ENCODE data around the gene SEMA4F.

SEMA4F gene

GRCh38 chr2:74694281-74694680, 40.2 kb downstream of the SEMA4F start:
- Histone ChIP-seq H3K4me2 (ENCODE audit: low read length) (no peak overlapping the region), H3K79me2 (ENCODE audit: control insufficient read depth, low read length) (no peaks in the 10 kb centered on the region), H3K9me3 (ENCODE audit: control insufficient read depth, insufficient read depth, low read length) (no peaks in the 10 kb centered on the region), H3K27me3 (ENCODE audit: control insufficient read depth, low read length) (peaks cover 41% of the 10 kb centered on the region), H4K20me1 (ENCODE audit: control insufficient read depth, insufficient read depth, low read depth, low read length) (no peaks in the 10 kb centered on the region), H3K4me3 (ENCODE audit: low read length) (no peak overlapping the region), H3K36me3 (ENCODE audit: control insufficient read depth, low read length) (no peaks in the 10 kb centered on the region), H3K27ac (ENCODE audit: low read depth, low read length) (no peak overlapping the region), H3K9me2 (replicated peaks; ENCODE audit: control insufficient read depth, low read length) (no peaks in the 10 kb centered on the region), H3K4me1 (ENCODE audit: control insufficient read depth, low read length) (no peaks in the 10 kb centered on the region), H3F3A (ENCODE audit: control insufficient read depth, insufficient read depth) (no peaks in the 10 kb centered on the region)
- TF ChIP-seq, protein P1, sequence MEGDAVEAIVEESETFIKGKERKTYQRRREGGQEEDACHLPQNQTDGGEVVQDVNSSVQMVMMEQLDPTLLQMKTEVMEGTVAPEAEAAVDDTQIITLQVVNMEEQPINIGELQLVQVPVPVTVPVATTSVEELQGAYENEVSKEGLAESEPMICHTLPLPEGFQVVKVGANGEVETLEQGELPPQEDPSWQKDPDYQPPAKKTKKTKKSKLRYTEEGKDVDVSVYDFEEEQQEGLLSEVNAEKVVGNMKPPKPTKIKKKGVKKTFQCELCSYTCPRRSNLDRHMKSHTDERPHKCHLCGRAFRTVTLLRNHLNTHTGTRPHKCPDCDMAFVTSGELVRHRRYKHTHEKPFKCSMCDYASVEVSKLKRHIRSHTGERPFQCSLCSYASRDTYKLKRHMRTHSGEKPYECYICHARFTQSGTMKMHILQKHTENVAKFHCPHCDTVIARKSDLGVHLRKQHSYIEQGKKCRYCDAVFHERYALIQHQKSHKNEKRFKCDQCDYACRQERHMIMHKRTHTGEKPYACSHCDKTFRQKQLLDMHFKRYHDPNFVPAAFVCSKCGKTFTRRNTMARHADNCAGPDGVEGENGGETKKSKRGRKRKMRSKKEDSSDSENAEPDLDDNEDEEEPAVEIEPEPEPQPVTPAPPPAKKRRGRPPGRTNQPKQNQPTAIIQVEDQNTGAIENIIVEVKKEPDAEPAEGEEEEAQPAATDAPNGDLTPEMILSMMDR (IDR thresholded peaks at IDR 0.05; ENCODE audit: low read depth, low read length, poor library complexity, severe bottlenecking): no peak
- TF ChIP-seq EZH2phosphoT487 (IDR thresholded peaks at IDR 0.05; ENCODE audit: borderline replicate concordance, low read length): no peak

- Histone ChIP-seq H3K79me2 (ENCODE audit: control insufficient read depth, low read length) (no peaks in the 10 kb centered on the region), H4K20me1 (ENCODE audit: control insufficient read depth, insufficient read depth, low read depth, low read length) (no peaks in the 10 kb centered on the region), H3K27me3 (ENCODE audit: control insufficient read depth, low read length) (peaks cover 45% of the 10 kb centered on the region), H3K4me2 (ENCODE audit: low read length) (no peak overlapping the region), H3K36me3 (ENCODE audit: control insufficient read depth, low read length) (no peaks in the 10 kb centered on the region), H3K9me3 (ENCODE audit: control insufficient read depth, insufficient read depth, low read length) (no peaks in the 10 kb centered on the region), H3K27ac (ENCODE audit: low read depth, low read length) (no peak overlapping the region), H3K9me2 (replicated peaks; ENCODE audit: control insufficient read depth, low read length) (no peaks in the 10 kb centered on the region), H3F3A (ENCODE audit: control insufficient read depth, insufficient read depth) (no peaks in the 10 kb centered on the region), H3K4me3 (ENCODE audit: low read length) (no peak overlapping the region), H3K4me1 (ENCODE audit: control insufficient read depth, low read length) (no peaks in the 10 kb centered on the region)
- TF ChIP-seq, protein P1 (IDR thresholded peaks at IDR 0.05; ENCODE audit: low read depth, low read length, poor library complexity, severe bottlenecking): no peak
- TF ChIP-seq EZH2phosphoT487 (IDR thresholded peaks at IDR 0.05; ENCODE audit: borderline replicate concordance, low read length): no peak
Measured at GRCh38 chr2:74695663-74696062, 41.6 kb downstream of the SEMA4F start.

GRCh38 chr2:74696829-74697228, 42.8 kb downstream of the SEMA4F start:
- H3K27ac ChIP-seq (ENCODE audit: low read depth, low read length): no peak overlapping the region
- TF ChIP-seq, protein P1 (IDR thresholded peaks at IDR 0.05; ENCODE audit: low read depth, low read length, poor library complexity, severe bottlenecking): no peak
- no peak for TF ChIP-seq EZH2phosphoT487 (IDR thresholded peaks at IDR 0.05; ENCODE audit: borderline replicate concordance, low read length)
- H3K79me2 ChIP-seq (ENCODE audit: control insufficient read depth, low read length): no peaks in the 10 kb centered on the region
- H3K4me1 ChIP-seq (ENCODE audit: control insufficient read depth, low read length): no peaks in the 10 kb centered on the region
- H3K9me3 ChIP-seq (ENCODE audit: control insufficient read depth, insufficient read depth, low read length): no peaks in the 10 kb centered on the region
- H4K20me1 ChIP-seq (ENCODE audit: control insufficient read depth, insufficient read depth, low read depth, low read length): no peaks in the 10 kb centered on the region
- H3K4me2 ChIP-seq (ENCODE audit: low read length): no peak overlapping the region
- H3K4me3 ChIP-seq (ENCODE audit: low read length): no peak overlapping the region
- peaks cover 40% of the 10 kb centered on the region for H3K27me3 ChIP-seq (ENCODE audit: control insufficient read depth, low read length)
- no peaks in the 10 kb centered on the region for H3F3A ChIP-seq (ENCODE audit: control insufficient read depth, insufficient read depth)
- no peaks in the 10 kb centered on the region for H3K9me2 ChIP-seq (replicated peaks; ENCODE audit: control insufficient read depth, low read length)
- no peaks in the 10 kb centered on the region for H3K36me3 ChIP-seq (ENCODE audit: control insufficient read depth, low read length)

Measured in DOHH2 (cell line).